CD14-positive monocyte (primary cell): ENCODE measurements around the gene ARAP2. TPM values are rescaled to one million over a fixed set of nuclear protein-coding genes. Genes with fewer than 3 reads are reported as not detected.

Experiments
- DNase-seq, 3 donors: peaks; one replicate each; pipeline ENCODE4 v3.0.0-alpha.2; 2011 to 2022
- H2AFZ ChIP-seq: 2 replicates; pipeline ENCODE4 v1.6.0; 2012; ENCODE audit warnings: mild to moderate bottlenecking, low read depth, low read length, inconsistent platforms; ENCODE audit not compliant: insufficient read depth, poor library complexity, severe bottlenecking
- H3K27ac ChIP-seq, 2 donors: 1 replicate in 1 of 2; 2 replicates in 1 of 2; pipeline ENCODE4 v1.5.1; 2012 to 2013; ENCODE audit warnings: low read length in 2 of 2, control low read depth in 1 of 2, inconsistent platforms in 1 of 2, low read depth in 1 of 2, mild to moderate bottlenecking in 1 of 2
- H3K27me3 ChIP-seq, 2 donors: one replicate each; pipeline versions ENCODE4 v1.6.0 to v1.6.1; 2011 to 2013; ENCODE audit warnings: low read length in 2 of 2; ENCODE audit not compliant: control insufficient read depth in 2 of 2, insufficient read depth in 2 of 2
- H3K36me3 ChIP-seq, 2 donors: replicated peaks in 1 of 2; 1 replicate in 1 of 2; 2 replicates in 1 of 2; pipeline versions ENCODE4 v1.5.1 to v1.6.1; 2012 to 2013; ENCODE audit warnings: low read length in 2 of 2, control low read depth in 1 of 2, inconsistent platforms in 1 of 2, mild to moderate bottlenecking in 1 of 2; ENCODE audit not compliant: insufficient read depth in 2 of 2, control insufficient read depth in 1 of 2
- H3K4me1 ChIP-seq, 2 donors: 1 replicate in 1 of 2; 2 replicates in 1 of 2; pipeline versions ENCODE4 v1.5.1 to v1.6.1; 2012 to 2013; ENCODE audit warnings: low read length in 2 of 2, control low read depth in 1 of 2, inconsistent platforms in 1 of 2, mild to moderate bottlenecking in 1 of 2, moderate library complexity in 1 of 2; ENCODE audit not compliant: insufficient read depth in 2 of 2, control insufficient read depth in 1 of 2
- H3K4me2 ChIP-seq: replicated peaks from 2 replicates; pipeline ENCODE3; 2012; ENCODE audit warnings: low read length, moderate library complexity, mild to moderate bottlenecking; ENCODE audit not compliant: poor library complexity, severe bottlenecking; ENCODE audit errors: extremely low read depth
- H3K4me3 ChIP-seq, 3 experiments: fragments of 200-600 bp in 1 of 3; sonication (generic) in 1 of 3; replicated peaks in 1 of 3; 1 replicate in 2 of 3; 2 replicates in 1 of 3; pipeline ENCODE4 v1.5.1; 2011 to 2013; ENCODE audit warnings: low read length in 3 of 3, mild to moderate bottlenecking in 3 of 3, control low read depth in 2 of 3, low read depth in 2 of 3, inconsistent platforms in 1 of 3, moderate library complexity in 1 of 3
- H3K79me2 ChIP-seq: 2 replicates; pipeline ENCODE4 v1.6.0; 2012; ENCODE audit warnings: mild to moderate bottlenecking, control low read depth, inconsistent platforms, low read length, moderate library complexity; ENCODE audit not compliant: insufficient read depth
- H3K9ac ChIP-seq: 2 replicates; pipeline ENCODE4 v1.6.0; 2017; ENCODE audit warnings: low read length, mild to moderate bottlenecking; ENCODE audit not compliant: insufficient read depth, poor library complexity, severe bottlenecking
- H3K9me3 ChIP-seq, 2 donors: replicated peaks in 1 of 2; 1 replicate in 1 of 2; 2 replicates in 1 of 2; pipeline versions ENCODE4 v1.5.1 to v1.6.1; 2012 to 2013; ENCODE audit warnings: low read length in 2 of 2, control low read depth in 1 of 2; ENCODE audit not compliant: control insufficient read depth in 1 of 2, insufficient read depth in 1 of 2
- H4K20me1 ChIP-seq: 2 replicates; pipeline ENCODE4 v1.6.0; 2012; ENCODE audit warnings: mild to moderate bottlenecking, low read length, control low read depth, moderate library complexity; ENCODE audit not compliant: insufficient read depth
- H3K27ac Mint-ChIP-seq, 7 donors: one replicate each; pipeline ENCODE4 v1.8.0; 2020; ENCODE audit warnings: mild to moderate bottlenecking in 7 of 7, mixed read lengths in 7 of 7, moderate library complexity in 6 of 7, inconsistent platforms in 2 of 7
- H3K27me3 Mint-ChIP-seq, 3 donors: one replicate each; pipeline ENCODE4 v1.8.0; 2021 to 2022; ENCODE audit warnings: low read depth in 3 of 3, mild to moderate bottlenecking in 3 of 3, mixed read lengths in 3 of 3, moderate library complexity in 3 of 3, inconsistent platforms in 1 of 3
- H3K36me3 Mint-ChIP-seq, 2 donors: one replicate each; pipeline ENCODE4 v1.8.0; 2020; ENCODE audit warnings: mixed read lengths in 2 of 2, inconsistent platforms in 1 of 2, mild to moderate bottlenecking in 1 of 2
- H3K4me1 Mint-ChIP-seq: one replicate; pipeline ENCODE4 v1.8.0; 2020; ENCODE audit warnings: mild to moderate bottlenecking, mixed read lengths
- H3K4me3 Mint-ChIP-seq, 2 donors: one replicate each; pipeline ENCODE4 v1.8.0; 2020; ENCODE audit warnings: mild to moderate bottlenecking in 2 of 2, mixed read lengths in 2 of 2, moderate library complexity in 1 of 2
- H3K9me3 Mint-ChIP-seq, 7 donors: one replicate each; pipeline ENCODE4 v1.8.0; 2020 to 2022; ENCODE audit warnings: mixed read lengths in 7 of 7, mild to moderate bottlenecking in 6 of 7, moderate library complexity in 6 of 7, inconsistent platforms in 2 of 7
- CTCF ChIP-seq: fragments of 200-600 bp; IDR thresholded peaks from one replicate; pipeline ENCODE4 v1.8.0; 2022; ENCODE audit warnings: antibody characterized with exemption, mild to moderate bottlenecking
- WGBS: methylation state at CpG from one replicate; pipeline ENCODE4 v1.1.5; 2013; ENCODE audit warnings: missing lambda C conversion rate; ENCODE audit not compliant: insufficient coverage; 5-methylcytosine and 5-hydroxymethylcytosine counted together
- intact Hi-C, 2 donors: fragments of 100-400 bp; cut with micrococcal nuclease; formaldehyde crosslinking; loops; one replicate each; pipeline versions ENCODE4 v1.15.0 to v1.15.1; 2023
- polyA plus RNA-seq, 3 donors: library from polyadenylated mRNA; depleted of rRNA in 1 of 3; unstranded in 2 of 3; stranded (reverse) in 1 of 3; fragments of 300-500 nt in 2 of 3; fragments of >200 nt in 1 of 3; fragmentation: Illumina TruSeq in 2 of 3; gene quantifications; 1 replicate in 2 of 3; 2 replicates in 1 of 3; pipeline ENCODE4 v1.2.3, GENCODE V29; 2012 to 2021

ARAP2 gene
- polyA plus RNA-seq, 3 donors = 4.6 to 17.7 (median 5.6) TPM

- H3K36me3 ChIP-seq = no peaks in the 10 kb centered on the region
- Mint-ChIP-seq H3K4me1 (no peaks in the 10 kb centered on the region), H3K27me3 (peaks cover 0 to 3% (median 0%) of the 10 kb centered on the region in 3 donors), H3K4me3 (no peak overlapping the region), H3K36me3 (no peaks in the 10 kb centered on the region), H3K27ac (no peak overlapping the region), H3K9me3 (peaks cover 0 to 12% (median 5%) of the 10 kb centered on the region in 7 donors)
- no peaks in the 10 kb centered on the region for H3K27me3 ChIP-seq
- H3K9me3 ChIP-seq = no peaks in the 10 kb centered on the region
- no peak overlapping the region for H3K4me3 ChIP-seq
- no peaks in the 10 kb centered on the region for H4K20me1 ChIP-seq
- intact Hi-C loops = no loop called here
- no CpG with 5 or more reads among the region's 2 CpGs for WGBS
- H3K27ac ChIP-seq = no peak overlapping the region
- no peak overlapping the region for H3K4me2 ChIP-seq
- H3K4me1 ChIP-seq = no peaks in the 10 kb centered on the region
- no peak overlapping the region for H3K9ac ChIP-seq
- no peak for TF ChIP-seq CTCF
- H3K79me2 ChIP-seq = no peaks in the 10 kb centered on the region
- no peak for DNase-seq
- H2AFZ ChIP-seq = no peak overlapping the region
Observed at GRCh38 chr4:36039026-36039425, 205.3 kb downstream of the ARAP2 start.

- H3K4me3 ChIP-seq = no peak overlapping the region
- H3K9ac ChIP-seq = no peak overlapping the region
- H3K79me2 ChIP-seq = no peaks in the 10 kb centered on the region
- H2AFZ ChIP-seq = no peak overlapping the region
- no peak for TF ChIP-seq CTCF
- no peak overlapping the region for H3K4me2 ChIP-seq
- H3K36me3 Mint-ChIP-seq = no peaks in the 10 kb centered on the region
- H3K4me1 Mint-ChIP-seq = no peaks in the 10 kb centered on the region
- peaks cover 0 to 13% (median 4%) of the 10 kb centered on the region in 7 donors for H3K9me3 Mint-ChIP-seq
- H3K4me1 ChIP-seq = no peaks in the 10 kb centered on the region
- peaks cover 0 to 3% (median 0%) of the 10 kb centered on the region in 3 donors for H3K27me3 Mint-ChIP-seq
- no peaks in the 10 kb centered on the region for H3K9me3 ChIP-seq
- no peak overlapping the region for H3K27ac Mint-ChIP-seq
- no peaks in the 10 kb centered on the region for H3K36me3 ChIP-seq
- H4K20me1 ChIP-seq = no peaks in the 10 kb centered on the region
- H3K27ac ChIP-seq = no peak overlapping the region
- intact Hi-C loops = no loop called here
- no CpG with 5 or more reads among the region's 1 CpG for WGBS
- H3K27me3 ChIP-seq = no peaks in the 10 kb centered on the region
- DNase-seq = no peak
- no peak overlapping the region for H3K4me3 Mint-ChIP-seq
Observed at GRCh38 chr4:36038491-36038890, 205.8 kb downstream of the ARAP2 start.
